ENCODE results near the gene CFAP20DC. TPM values are rescaled to one million over a fixed set of nuclear protein-coding genes. Genes with fewer than 3 reads are reported as not detected.
"Not testable (repeated sequence)": the region's sequence is repeated elsewhere in the genome, so short reads cannot be mapped to it uniquely, and the experiment has no call there.

CFAP20DC gene
- total RNA-seq, 1 donor from 2014 or later = not detected

DNA sequence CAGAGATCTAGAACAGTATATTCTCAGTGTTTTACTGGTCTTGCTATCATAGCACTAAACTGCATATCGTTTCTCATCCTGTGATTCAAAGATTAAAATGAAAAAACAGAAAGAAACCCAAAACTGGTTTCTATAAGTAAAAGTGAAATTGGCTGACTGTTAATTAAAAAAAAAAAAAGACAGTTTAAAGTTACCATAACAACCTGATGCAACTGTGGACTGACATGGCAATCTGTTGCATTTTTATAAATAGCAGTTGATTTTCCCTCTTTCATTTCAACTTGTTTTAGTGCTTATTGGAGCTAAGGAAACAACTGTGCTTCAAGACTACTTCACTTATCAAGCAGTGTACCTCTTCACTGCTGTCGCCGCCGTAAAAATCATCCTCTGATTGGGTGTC, 186.6 kb downstream of the CFAP20DC start:
- Histone ChIP-seq H3K4me1 (no peaks in the 10 kb centered on the region), H3K4me3 (no peak overlapping the region), H3K9me3 (replicated peaks) (no peaks in the 10 kb centered on the region), H3K36me3 (no peaks in the 10 kb centered on the region), H3K27me3 (ENCODE audit: low read depth) (peaks cover 34% of the 10 kb centered on the region), H3K27ac (replicated peaks) (no peak overlapping the region)
- no peak for DNase-seq
- intact Hi-C loops (cut with micrococcal nuclease) = no loop called here
- TF ChIP-seq CTCF (IDR thresholded peaks at IDR 0.05; ENCODE audit: borderline replicate concordance) = no peak

- no peak for DNase-seq
- TF ChIP-seq CTCF (IDR thresholded peaks at IDR 0.05; ENCODE audit: borderline replicate concordance) = no peak
- intact Hi-C loops (cut with micrococcal nuclease) = no loop called here
These were observed 188.3 kb downstream of the CFAP20DC start for GRCh38 chr3:58861551-58861950.

GRCh38 chr3:58858126-58858525, 191.7 kb downstream of the CFAP20DC start:
- Histone ChIP-seq H3K27me3 (ENCODE audit: low read depth) (peaks cover 6% of the 10 kb centered on the region), H3K4me3 (no peak overlapping the region), H3K36me3 (no peaks in the 10 kb centered on the region), H3K27ac (replicated peaks) (no peak overlapping the region), H3K9me3 (replicated peaks) (no peaks in the 10 kb centered on the region), H3K4me1 (no peaks in the 10 kb centered on the region)
- TF ChIP-seq CTCF (IDR thresholded peaks at IDR 0.05; ENCODE audit: borderline replicate concordance) = no peak
- no peak for DNase-seq
- intact Hi-C loops (cut with micrococcal nuclease) = no loop called here

More at GRCh38 chr3:58861551-58861950, 188.3 kb downstream of the CFAP20DC start:
- Histone ChIP-seq H3K27ac (replicated peaks) (no peak overlapping the region), H3K27me3 (ENCODE audit: low read depth) (peaks cover 26% of the 10 kb centered on the region), H3K4me1 (no peaks in the 10 kb centered on the region), H3K36me3 (no peaks in the 10 kb centered on the region), H3K4me3 (no peak overlapping the region), H3K9me3 (replicated peaks) (no peaks in the 10 kb centered on the region)

DNA sequence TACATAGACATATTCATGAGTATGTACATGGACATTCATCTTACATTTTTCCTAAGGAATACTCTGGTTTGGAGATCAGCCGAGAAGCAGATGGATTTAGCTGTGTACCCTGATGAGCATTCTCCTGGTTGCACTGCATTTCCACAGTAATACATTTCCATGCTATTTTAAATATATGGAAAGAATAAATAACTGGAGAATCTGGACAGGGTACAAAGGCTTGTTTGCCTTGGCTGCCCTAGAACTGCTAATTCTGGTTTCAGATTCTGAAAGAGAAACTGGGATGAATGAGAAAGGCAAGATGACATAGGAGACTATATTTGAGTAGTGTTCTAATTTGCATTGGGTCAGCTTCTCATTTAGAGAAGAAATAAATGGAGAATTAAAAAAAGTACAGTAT, 192.4 kb downstream of the CFAP20DC start:
- intact Hi-C loops (cut with micrococcal nuclease) = no loop called here
- DNase-seq = no peak

DNA sequence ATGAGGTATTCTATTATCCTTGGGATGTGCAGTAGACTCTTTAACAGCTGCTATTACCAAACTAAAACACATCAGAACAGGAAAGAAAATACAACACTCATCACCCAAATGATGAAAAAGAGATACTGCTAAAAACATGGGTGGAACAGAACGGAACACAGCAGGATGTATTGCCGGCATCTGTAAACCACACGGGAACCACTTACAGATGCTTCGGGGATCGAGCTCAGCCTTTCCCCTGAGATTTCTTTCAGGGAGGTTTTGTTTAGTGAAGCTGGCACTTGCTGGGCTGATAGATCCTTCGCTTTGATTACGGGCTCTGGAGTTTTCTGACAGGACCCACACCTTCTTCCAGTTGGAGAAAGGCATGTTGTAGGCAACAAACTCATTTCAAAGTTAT, 201.0 kb downstream of the CFAP20DC start:
- Histone ChIP-seq H3K27ac (replicated peaks) (no peak overlapping the region), H3K4me3 (no peak overlapping the region), H3K4me1 (no peaks in the 10 kb centered on the region), H3K27me3 (ENCODE audit: low read depth) (no peaks in the 10 kb centered on the region), H3K36me3 (no peaks in the 10 kb centered on the region), H3K9me3 (replicated peaks) (peaks cover 5% of the 10 kb centered on the region)
- intact Hi-C loops (cut with micrococcal nuclease) = no loop called here
- DNase-seq = no peak
- TF ChIP-seq CTCF (IDR thresholded peaks at IDR 0.05; ENCODE audit: borderline replicate concordance) = no peak

More for the DNA sequence above, 192.4 kb downstream of the CFAP20DC start:
- H3K4me3 ChIP-seq = no peak overlapping the region
- no peak overlapping the region for H3K27ac ChIP-seq (replicated peaks)
- no peaks in the 10 kb centered on the region for H3K36me3 ChIP-seq
- peaks cover 6% of the 10 kb centered on the region for H3K27me3 ChIP-seq (ENCODE audit: low read depth)
- H3K9me3 ChIP-seq (replicated peaks) = no peaks in the 10 kb centered on the region
- TF ChIP-seq CTCF (IDR thresholded peaks at IDR 0.05; ENCODE audit: borderline replicate concordance) = no peak
- H3K4me1 ChIP-seq = no peaks in the 10 kb centered on the region

DNA sequence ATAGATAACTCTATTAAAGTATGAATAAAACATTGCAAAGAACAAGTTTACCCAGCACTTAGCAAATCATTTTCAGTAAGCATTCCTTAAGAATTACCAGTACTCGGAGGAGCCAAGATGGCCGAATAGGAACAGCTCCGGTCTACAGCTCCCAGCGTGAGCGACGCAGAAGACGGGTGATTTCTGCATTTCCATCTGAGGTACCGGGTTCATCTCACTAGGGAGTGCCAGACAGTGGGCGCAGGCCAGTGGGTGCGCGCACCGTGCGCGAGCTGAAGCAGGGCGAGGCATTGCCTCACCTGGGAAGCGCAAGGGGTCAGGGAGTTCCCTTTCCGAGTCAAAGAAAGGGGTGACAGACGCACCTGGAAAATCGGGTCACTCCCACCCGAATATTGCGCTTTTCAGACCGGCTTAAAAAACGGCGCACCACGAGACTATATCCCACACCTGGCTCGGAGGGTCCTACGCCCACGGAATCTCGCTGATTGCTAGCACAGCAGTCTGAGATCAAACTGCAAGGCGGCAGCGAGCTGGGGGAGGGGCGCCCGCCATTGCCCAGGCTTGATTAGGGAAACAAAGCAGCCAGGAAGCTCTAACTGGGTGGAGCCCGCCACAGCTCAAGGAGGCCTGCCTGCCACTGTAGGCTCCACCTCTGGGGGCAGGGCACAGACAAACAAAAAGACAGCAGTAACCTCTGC, 207.6 kb downstream of the CFAP20DC start:
- H3K27ac ChIP-seq (replicated peaks); H3K36me3 ChIP-seq; DNase-seq; H3K4me3 ChIP-seq; H3K4me1 ChIP-seq; H3K9me3 ChIP-seq (replicated peaks); H3K27me3 ChIP-seq (ENCODE audit: low read depth); intact Hi-C loops (cut with micrococcal nuclease): not testable (repeated sequence)
